GM12873 (cell line): ENCODE results near the gene STARD3.

Experiments used
- TF ChIP-seq, protein P1 (sequence below): IDR thresholded peaks from 2 replicates; pipeline ENCODE4 v1.5.1; 2012; ENCODE audit warnings: low read depth, mild to moderate bottlenecking, moderate library complexity, low read length, control low read depth; ENCODE audit not compliant: insufficient read depth; ENCODE audit errors: missing control alignments

Gene STARD3

DNA sequence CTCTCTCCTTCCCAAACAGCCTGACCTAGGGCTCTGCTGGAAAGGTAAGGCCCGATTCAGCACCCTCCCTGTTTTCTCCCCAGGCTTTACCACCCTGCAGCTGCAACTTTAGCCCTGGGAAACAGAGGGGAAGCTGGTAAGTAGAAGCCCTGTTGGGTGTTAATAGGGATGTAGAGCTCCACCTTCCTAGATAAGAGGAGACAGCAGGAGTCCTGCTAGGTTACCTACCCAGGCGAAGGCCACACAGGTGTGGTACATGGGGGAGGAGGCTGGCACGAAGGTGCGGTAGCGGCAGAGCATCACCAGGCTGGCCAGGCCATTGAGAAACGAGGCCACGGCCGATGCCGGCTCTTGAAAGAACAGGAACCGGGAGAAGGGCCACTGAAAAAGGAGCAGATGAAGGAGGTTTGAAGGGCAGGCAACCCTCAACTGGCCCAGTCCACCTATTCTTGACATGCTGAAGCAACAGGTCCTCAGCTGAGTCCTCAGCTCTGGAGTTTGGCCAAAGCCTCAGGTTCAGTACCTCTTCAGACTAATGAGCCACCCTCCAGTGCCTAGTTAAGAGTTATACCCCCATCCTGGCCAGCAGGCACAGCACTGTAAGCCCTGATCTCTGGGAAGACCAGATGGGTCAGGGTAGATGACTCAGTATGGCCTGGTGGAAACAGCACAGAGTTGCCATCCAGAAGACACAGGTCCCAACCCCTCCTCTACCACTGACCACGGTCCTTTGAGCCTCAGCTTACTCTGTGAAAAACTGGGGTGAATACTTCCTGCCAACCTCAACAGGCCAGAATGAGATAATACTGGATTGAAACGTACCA, 47.6 kb downstream of the STARD3 start:
- TF ChIP-seq, protein P1, sequence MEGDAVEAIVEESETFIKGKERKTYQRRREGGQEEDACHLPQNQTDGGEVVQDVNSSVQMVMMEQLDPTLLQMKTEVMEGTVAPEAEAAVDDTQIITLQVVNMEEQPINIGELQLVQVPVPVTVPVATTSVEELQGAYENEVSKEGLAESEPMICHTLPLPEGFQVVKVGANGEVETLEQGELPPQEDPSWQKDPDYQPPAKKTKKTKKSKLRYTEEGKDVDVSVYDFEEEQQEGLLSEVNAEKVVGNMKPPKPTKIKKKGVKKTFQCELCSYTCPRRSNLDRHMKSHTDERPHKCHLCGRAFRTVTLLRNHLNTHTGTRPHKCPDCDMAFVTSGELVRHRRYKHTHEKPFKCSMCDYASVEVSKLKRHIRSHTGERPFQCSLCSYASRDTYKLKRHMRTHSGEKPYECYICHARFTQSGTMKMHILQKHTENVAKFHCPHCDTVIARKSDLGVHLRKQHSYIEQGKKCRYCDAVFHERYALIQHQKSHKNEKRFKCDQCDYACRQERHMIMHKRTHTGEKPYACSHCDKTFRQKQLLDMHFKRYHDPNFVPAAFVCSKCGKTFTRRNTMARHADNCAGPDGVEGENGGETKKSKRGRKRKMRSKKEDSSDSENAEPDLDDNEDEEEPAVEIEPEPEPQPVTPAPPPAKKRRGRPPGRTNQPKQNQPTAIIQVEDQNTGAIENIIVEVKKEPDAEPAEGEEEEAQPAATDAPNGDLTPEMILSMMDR: no peak

DNA sequence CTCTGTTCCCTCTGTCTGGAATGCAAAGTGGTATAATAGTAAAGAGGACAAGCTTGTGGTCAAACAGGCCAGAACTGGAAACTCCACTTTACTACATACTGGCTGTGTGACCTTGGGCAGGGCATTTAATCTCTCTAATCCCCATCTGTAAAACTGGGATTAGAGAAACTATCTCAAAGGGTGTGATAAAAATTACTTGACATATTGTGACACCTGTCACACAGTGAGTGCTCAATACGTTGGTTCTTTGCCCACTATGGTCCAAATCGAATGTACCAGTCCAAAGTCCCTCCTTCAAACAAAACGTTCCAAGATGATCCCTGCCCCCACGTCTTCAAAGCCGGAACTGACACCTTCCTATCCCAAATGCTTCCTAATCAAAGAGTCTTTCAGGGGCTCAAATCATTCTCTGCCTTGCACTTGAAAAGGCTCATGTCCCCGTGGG, 50.2 kb downstream of the STARD3 start:
- TF ChIP-seq, protein P1: no peak

DNA sequence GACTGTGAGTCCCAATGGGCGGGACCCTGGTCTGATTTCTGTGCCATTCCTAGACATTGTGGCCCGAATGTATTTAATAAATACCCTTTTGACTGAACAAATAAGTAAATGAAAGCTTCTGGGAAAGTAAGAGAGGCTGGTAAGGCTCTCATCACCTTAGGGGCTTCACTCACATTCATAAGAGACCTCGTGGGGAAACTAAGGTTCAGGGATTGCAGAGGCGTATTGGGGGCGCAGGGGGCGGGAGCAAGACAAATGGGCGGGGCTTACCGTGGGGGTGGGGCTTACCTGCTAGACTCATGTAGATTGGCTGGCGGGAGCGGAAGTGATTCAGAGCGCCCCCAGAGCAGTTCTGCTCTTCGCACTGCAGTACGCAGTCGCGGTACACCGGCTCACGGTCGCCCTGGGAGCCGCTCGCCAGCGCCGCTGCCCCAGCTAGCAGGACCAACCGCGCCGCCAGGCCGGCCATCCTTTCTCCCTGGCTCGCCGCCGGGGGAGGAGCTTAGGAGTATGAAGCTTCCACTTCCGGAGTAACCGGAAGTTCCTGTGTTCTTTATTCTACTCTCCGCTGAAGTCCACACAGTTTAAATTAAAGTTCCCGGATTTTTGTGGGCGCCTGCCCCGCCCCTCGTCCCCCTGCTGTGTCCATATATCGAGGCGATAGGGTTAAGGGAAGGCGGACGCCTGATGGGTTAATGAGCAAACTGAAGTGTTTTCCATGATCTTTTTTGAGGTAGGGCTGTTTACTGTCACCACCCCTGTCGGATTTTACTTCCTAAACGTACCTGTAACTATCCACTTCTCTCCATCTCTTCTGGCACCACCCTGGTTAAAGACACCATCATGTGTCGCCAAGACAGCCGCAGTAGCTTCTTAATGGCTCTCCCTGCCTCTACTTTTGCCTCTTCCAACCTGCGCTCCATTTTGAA, 50.9 kb downstream of the STARD3 start, which contains the start of gene PGAP3:
Gene PGAP3, minus strand, starts transcription at position 512 of the 929 bp plus-strand sequence. Its CDS starts 43 bp downstream, at position 469.
- TF ChIP-seq, protein P1: no peak

DNA sequence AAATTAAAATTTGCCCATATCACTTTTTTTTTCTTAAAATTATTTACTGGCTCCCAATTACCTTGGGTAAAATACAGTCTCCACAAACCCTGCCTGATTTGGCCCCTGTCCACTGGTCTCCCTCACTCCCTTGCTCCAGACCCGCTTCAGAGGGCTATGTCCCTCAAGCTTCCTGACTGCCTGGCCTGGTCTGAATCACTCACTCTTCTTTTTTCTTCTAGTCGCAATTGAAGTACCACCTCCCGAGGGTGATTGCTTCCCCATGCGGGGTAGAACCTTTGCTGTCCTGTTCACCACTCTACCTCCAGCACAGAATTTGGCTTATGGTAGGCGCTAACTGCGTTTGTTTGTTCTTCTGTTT, 51.5 kb downstream of the STARD3 start:
- TF ChIP-seq, protein P1: no peak

DNA sequence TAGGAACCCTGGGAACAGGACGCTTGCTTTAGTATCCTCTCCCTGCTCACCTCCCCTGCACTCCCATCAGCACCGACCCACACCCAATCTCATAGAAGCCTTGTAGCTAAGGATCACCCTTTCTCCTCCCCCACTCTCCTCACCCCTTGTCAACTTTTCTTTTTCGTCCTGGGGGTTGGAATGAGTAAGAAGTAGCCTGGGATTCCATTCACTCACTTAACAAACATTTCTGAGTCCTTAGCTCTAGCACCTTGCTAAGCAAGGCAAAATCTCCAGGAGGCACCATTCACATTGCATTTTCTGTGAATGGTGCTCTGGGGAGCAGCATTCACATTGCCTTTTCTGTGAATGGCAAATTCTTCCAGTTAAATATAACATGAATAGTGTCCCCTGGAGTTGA, 52.0 kb downstream of the STARD3 start:
- TF ChIP-seq, protein P1: no peak

DNA sequence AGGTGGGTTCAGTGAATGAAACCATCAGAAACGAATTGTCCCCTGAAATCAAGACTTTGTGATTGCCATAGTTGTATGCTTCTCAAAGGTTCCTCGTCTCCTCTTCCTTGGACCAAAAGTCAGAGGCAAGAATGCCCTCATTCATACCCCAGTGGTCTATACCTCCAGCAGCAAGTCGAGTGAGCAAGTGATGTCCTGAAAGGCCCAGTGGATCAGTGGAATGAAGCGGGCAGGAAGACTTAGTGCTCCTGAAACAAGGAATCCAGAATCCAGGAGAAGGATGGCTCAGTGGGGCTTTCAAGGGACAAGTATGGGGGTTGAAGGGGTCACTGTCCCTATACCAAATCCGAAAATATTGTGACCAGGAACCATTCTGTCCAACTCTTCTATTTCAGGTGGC, 57.6 kb downstream of the STARD3 start:
- TF ChIP-seq, protein P1: no peak

DNA sequence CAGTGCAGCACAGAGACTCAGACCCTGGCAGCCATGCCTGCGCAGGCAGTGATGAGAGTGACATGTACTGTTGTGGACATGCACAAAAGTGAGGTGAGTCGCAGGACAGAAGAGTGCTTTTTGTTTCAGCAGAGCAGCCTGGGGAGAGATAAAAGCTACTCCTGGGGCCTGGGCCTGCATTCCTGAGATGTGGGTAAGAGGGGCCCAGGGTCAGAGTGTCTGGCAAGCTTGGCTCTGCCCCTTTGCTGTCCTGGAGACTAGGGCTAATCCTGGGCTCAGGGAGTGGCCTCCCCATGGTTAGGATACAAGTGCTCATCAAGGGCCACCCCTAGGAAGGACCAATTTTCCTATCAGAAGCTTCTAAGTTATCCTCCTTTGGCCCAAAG, 58.1 kb downstream of the STARD3 start:
- TF ChIP-seq, protein P1: no peak
